WTC11 (cell line): ENCODE results near the gene FLT3LG. TPM values are rescaled to one million over a fixed set of nuclear protein-coding genes. Genes with fewer than 3 reads are reported as not detected.

Experiments
- ATAC-seq: fragments of 200-7000 bp; cut with Tn5 transposase; 2 replicates; pipeline ENCODE4 v1.10.0; 2021; ENCODE audit warnings: mild to moderate bottlenecking, moderate library complexity
- CTCF ChIA-PET: fragments of 300-600 bp; sonication (Branson Sonifier 250); formaldehyde crosslinking; loops from one replicate; lab custom pipeline; 2021; ENCODE audit warnings: antibody characterized with exemption; lab: Charles Lee
- POLR2A ChIA-PET: fragments of 350-600 bp; sonication (Branson Sonifier 250); formaldehyde crosslinking; loops from one replicate; lab custom pipeline; 2021; ENCODE audit warnings: antibody characterized with exemption; lab: Charles Lee
- DNase-seq: peaks from one replicate; pipeline ENCODE4 v3.0.0; 2021; ENCODE audit warnings: low spot score
- H3K27ac Mint-ChIP-seq: 2 replicates; pipeline ENCODE4 v1.8.0; 2021; ENCODE audit warnings: mixed read lengths
- H3K27me3 Mint-ChIP-seq: 2 replicates; pipeline ENCODE4 v1.8.0; 2021; ENCODE audit warnings: low read depth, mild to moderate bottlenecking, moderate library complexity, mixed read lengths
- H3K36me3 Mint-ChIP-seq: 2 replicates; pipeline ENCODE4 v1.8.0; 2021; ENCODE audit warnings: mixed read lengths
- H3K4me1 Mint-ChIP-seq: 2 replicates; pipeline ENCODE4 v1.8.0; 2022; ENCODE audit warnings: mixed read lengths
- H3K4me3 Mint-ChIP-seq: 2 replicates; pipeline ENCODE4 v1.8.0; 2021; ENCODE audit warnings: mild to moderate bottlenecking, moderate library complexity, mixed read lengths
- H3K9me3 Mint-ChIP-seq: 2 replicates; pipeline ENCODE4 v1.8.0; 2021; ENCODE audit warnings: mixed read lengths
- CBFB ChIP-seq: sonication (generic); formaldehyde crosslinking; IDR thresholded peaks from 2 replicates; pipeline ENCODE4 v1.8.1; 2022; ENCODE audit warnings: mild to moderate bottlenecking, low read depth, missing genetic modification reagents
- IRF2 ChIP-seq: sonication (generic); formaldehyde crosslinking; IDR thresholded peaks from 2 replicates; pipeline ENCODE4 v1.8.0; 2022; ENCODE audit warnings: low read depth, missing genetic modification reagents, borderline replicate concordance
- NR3C1 ChIP-seq: sonication (generic); formaldehyde crosslinking; conservative IDR thresholded peaks from 2 replicates; pipeline ENCODE4 v1.8.1; 2023; ENCODE audit warnings: low read depth, mild to moderate bottlenecking, missing genetic modification reagents
- ZNF138 ChIP-seq: sonication (generic); formaldehyde crosslinking; conservative IDR thresholded peaks from 2 replicates; pipeline ENCODE4 v1.8.1; 2022; ENCODE audit warnings: mild to moderate bottlenecking, moderate library complexity, missing genetic modification reagents
- ZNF219 ChIP-seq: sonication (generic); formaldehyde crosslinking; IDR thresholded peaks from 2 replicates; pipeline ENCODE4 v1.8.0; 2023; ENCODE audit warnings: missing genetic modification reagents, mild to moderate bottlenecking, borderline replicate concordance
- total RNA-seq: library from RNA; stranded (reverse); gene quantifications from 3 replicates; pipeline ENCODE4 v1.2.3, GENCODE V29; 2021
- TF ChIP-seq, protein P1 (sequence below): fragments of 250-450 bp; sonication (Bioruptor Pico); IDR thresholded peaks from 2 replicates; pipeline ENCODE4 v1.9.0; 2021; ENCODE audit warnings: mild to moderate bottlenecking
- TF ChIP-seq, protein P2 (sequence below): sonication (generic); formaldehyde crosslinking; IDR thresholded peaks from 2 replicates; pipeline ENCODE4 v1.8.1; 2022; ENCODE audit warnings: missing genetic modification reagents, borderline replicate concordance
- TF ChIP-seq, protein P3 (sequence below): sonication (generic); formaldehyde crosslinking; IDR thresholded peaks from 2 replicates; pipeline ENCODE4 v1.8.0; 2022; ENCODE audit warnings: missing genetic modification reagents
- TF ChIP-seq, protein P4 (sequence below): sonication (generic); formaldehyde crosslinking; IDR thresholded peaks from 2 replicates; pipeline ENCODE4 v1.8.0; 2022; ENCODE audit warnings: mild to moderate bottlenecking, missing genetic modification reagents
- TF ChIP-seq, protein P5 (sequence below): fragments of 250-450 bp; sonication (Bioruptor Pico); IDR thresholded peaks from 2 replicates; pipeline ENCODE4 v1.9.0; 2021; ENCODE audit warnings: mild to moderate bottlenecking, borderline replicate concordance
- TF ChIP-seq, protein P6 (sequence below): sonication (generic); formaldehyde crosslinking; IDR thresholded peaks from 2 replicates; pipeline ENCODE4 v1.8.1; 2022; ENCODE audit warnings: low read depth, missing genetic modification reagents, borderline replicate concordance

FLT3LG gene
- total RNA-seq, 1 experiment from 2014 or later, result 2.9 TPM

DNA sequence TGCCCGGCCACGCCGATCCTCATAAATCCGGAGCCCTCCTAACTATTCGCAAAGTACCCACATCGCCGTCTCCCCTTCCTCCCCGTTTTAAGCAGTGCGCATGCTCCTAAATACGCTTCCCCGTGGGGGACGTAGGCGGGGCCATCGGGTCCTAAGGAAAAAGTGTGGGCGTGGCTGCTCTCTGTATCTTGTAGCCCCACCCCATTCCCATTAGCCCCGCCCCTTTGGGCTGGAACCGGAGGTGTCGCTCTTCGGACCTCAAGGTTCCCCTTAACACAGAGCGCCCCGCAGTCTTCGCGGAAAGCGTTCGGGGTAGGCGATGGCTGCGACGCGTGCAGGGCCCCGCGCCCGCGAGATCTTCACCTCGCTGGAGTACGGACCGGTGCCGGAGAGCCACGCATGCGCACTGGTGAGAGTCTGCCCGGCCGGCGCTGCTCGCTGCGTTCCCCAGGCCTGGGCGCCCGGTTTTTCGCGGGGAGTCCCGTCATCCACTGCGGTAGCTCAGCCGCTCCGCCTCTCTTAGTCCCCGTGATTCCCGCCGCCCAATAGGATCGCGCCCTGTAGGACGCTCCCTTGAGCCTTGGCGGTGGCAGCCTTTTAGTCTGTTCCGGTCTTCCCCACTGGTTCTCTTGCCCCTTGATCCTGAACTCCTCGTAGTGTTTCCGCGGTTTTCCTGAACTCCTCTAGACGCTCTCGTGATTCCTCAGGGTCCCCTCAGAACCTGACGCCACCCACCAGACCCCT lies 20.8 kb upstream of the FLT3LG start, which contains the start of gene ALDH16A1 (continued):
- no peak for TF ChIP-seq ZNF219 (CRISPR knock-in tag)

DNA sequence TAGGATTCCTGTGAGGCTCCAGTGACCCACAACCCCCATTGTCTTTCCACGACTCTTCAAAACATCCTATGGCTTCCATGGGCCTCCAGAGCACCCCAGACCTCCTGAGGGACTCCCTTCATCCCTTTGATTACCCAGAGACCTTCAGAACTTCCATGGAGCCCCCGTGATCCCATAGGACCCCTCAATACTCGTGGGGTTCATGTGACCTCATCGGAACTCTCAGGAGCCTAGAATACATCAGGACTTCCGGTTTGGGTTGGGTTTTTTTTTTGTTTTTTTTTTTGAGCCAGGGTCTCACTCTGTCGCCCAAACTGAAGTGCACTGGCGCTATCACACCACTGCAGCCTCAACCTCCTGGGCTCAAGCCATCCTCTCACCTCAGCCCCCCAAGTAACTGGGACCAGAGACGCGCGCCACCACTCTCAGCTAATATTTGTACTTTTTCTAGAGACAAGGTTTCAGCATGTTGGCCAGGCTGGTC lies 20.2 kb upstream of the FLT3LG start:
- CTCF ChIA-PET, result interaction anchor here (0.6 to 3.9 kb wide), 15 partner anchors 9 to 454 kb away, joined by 3 to 33 read pairs (median 5); partner anchors contain the start of genes SLC17A7 and TEAD2
- TF ChIP-seq NR3C1 (CRISPR knock-in tag) (0 out of 2 replicates have a peak, but pooled peaks have one; percentile 67), IRF2 (CRISPR knock-in tag) (no peak), ZNF138 (CRISPR knock-in tag) (0 out of 2 replicates have a peak, but pooled peaks have one; percentile 4)
- TF ChIP-seq, protein P1, sequence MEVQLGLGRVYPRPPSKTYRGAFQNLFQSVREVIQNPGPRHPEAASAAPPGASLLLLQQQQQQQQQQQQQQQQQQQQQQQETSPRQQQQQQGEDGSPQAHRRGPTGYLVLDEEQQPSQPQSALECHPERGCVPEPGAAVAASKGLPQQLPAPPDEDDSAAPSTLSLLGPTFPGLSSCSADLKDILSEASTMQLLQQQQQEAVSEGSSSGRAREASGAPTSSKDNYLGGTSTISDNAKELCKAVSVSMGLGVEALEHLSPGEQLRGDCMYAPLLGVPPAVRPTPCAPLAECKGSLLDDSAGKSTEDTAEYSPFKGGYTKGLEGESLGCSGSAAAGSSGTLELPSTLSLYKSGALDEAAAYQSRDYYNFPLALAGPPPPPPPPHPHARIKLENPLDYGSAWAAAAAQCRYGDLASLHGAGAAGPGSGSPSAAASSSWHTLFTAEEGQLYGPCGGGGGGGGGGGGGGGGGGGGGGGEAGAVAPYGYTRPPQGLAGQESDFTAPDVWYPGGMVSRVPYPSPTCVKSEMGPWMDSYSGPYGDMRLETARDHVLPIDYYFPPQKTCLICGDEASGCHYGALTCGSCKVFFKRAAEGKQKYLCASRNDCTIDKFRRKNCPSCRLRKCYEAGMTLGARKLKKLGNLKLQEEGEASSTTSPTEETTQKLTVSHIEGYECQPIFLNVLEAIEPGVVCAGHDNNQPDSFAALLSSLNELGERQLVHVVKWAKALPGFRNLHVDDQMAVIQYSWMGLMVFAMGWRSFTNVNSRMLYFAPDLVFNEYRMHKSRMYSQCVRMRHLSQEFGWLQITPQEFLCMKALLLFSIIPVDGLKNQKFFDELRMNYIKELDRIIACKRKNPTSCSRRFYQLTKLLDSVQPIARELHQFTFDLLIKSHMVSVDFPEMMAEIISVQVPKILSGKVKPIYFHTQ (CRISPR knock-in tag), result 0 out of 2 replicates have a peak, but pooled peaks have one; percentile 47
- TF ChIP-seq, protein P2, sequence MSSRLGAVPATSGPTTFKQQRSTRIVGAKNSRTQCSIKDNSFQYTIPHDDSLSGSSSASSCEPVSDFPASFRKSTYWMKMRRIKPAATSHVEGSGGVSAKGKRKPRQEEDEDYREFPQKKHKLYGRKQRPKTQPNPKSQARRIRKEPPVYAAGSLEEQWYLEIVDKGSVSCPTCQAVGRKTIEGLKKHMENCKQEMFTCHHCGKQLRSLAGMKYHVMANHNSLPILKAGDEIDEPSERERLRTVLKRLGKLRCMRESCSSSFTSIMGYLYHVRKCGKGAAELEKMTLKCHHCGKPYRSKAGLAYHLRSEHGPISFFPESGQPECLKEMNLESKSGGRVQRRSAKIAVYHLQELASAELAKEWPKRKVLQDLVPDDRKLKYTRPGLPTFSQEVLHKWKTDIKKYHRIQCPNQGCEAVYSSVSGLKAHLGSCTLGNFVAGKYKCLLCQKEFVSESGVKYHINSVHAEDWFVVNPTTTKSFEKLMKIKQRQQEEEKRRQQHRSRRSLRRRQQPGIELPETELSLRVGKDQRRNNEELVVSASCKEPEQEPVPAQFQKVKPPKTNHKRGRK (CRISPR knock-in tag), result no peak
- TF ChIP-seq, protein P3, sequence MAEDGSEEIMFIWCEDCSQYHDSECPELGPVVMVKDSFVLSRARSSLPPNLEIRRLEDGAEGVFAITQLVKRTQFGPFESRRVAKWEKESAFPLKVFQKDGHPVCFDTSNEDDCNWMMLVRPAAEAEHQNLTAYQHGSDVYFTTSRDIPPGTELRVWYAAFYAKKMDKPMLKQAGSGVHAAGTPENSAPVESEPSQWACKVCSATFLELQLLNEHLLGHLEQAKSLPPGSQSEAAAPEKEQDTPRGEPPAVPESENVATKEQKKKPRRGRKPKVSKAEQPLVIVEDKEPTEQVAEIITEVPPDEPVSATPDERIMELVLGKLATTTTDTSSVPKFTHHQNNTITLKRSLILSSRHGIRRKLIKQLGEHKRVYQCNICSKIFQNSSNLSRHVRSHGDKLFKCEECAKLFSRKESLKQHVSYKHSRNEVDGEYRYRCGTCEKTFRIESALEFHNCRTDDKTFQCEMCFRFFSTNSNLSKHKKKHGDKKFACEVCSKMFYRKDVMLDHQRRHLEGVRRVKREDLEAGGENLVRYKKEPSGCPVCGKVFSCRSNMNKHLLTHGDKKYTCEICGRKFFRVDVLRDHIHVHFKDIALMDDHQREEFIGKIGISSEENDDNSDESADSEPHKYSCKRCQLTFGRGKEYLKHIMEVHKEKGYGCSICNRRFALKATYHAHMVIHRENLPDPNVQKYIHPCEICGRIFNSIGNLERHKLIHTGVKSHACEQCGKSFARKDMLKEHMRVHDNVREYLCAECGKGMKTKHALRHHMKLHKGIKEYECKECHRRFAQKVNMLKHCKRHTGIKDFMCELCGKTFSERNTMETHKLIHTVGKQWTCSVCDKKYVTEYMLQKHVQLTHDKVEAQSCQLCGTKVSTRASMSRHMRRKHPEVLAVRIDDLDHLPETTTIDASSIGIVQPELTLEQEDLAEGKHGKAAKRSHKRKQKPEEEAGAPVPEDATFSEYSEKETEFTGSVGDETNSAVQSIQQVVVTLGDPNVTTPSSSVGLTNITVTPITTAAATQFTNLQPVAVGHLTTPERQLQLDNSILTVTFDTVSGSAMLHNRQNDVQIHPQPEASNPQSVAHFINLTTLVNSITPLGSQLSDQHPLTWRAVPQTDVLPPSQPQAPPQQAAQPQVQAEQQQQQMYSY (CRISPR knock-in tag), result no peak
- TF ChIP-seq, protein P4, sequence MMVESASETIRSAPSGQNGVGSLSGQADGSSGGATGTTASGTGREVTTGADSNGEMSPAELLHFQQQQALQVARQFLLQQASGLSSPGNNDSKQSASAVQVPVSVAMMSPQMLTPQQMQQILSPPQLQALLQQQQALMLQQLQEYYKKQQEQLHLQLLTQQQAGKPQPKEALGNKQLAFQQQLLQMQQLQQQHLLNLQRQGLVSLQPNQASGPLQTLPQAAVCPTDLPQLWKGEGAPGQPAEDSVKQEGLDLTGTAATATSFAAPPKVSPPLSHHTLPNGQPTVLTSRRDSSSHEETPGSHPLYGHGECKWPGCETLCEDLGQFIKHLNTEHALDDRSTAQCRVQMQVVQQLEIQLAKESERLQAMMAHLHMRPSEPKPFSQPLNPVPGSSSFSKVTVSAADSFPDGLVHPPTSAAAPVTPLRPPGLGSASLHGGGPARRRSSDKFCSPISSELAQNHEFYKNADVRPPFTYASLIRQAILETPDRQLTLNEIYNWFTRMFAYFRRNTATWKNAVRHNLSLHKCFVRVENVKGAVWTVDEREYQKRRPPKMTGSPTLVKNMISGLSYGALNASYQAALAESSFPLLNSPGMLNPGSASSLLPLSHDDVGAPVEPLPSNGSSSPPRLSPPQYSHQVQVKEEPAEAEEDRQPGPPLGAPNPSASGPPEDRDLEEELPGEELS (CRISPR knock-in tag), result no peak
- Mint-ChIP-seq H3K4me1 (peaks cover 21% of the 10 kb centered on the region), H3K27ac (peak overlapping the region; percentile 100), H3K9me3 (no peaks in the 10 kb centered on the region), H3K27me3 (no peaks in the 10 kb centered on the region), H3K36me3 (peaks cover 30% of the 10 kb centered on the region), H3K4me3 (peak overlapping the region; percentile 94)
- POLR2A ChIA-PET, result interaction anchor here (0.6 to 2.1 kb wide), 9 partner anchors 11 to 141 kb away, joined by 3 to 7 read pairs (median 3); no protein-coding TSS in a partner anchor
- ATAC-seq (no peak), DNase-seq (no peak)

DNA sequence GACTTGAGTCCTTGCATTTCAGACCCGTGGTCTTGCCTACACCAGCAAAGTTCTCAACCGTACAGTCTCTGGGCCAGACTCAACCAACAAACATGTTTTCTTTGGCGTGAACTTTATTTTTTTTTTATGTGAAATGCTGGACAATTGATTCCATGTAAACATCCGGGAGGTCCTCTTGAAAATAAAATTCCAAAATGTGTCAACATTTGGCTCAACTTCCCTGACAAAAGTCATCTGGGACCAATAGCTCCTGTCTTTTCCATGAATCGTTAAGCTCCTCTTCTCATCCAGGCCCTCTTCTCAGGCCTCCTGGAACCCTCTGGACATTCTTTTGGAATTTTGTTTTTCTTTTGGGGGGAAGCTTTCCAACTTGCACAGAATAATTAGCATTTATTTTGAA lies 18.2 kb upstream of the FLT3LG start:
- peaks cover 22% of the 10 kb centered on the region for H3K36me3 Mint-ChIP-seq
- no peaks in the 10 kb centered on the region for H3K9me3 Mint-ChIP-seq
- DNase-seq (no peak), ATAC-seq (no peak)
- H3K27me3 Mint-ChIP-seq, result no peaks in the 10 kb centered on the region
- ChIA-PET POLR2A (no interaction called here), CTCF (no interaction called here)
- H3K4me1 Mint-ChIP-seq, result peaks cover 12% of the 10 kb centered on the region
- no peak overlapping the region for H3K27ac Mint-ChIP-seq
- no peak overlapping the region for H3K4me3 Mint-ChIP-seq
- no peak for TF ChIP-seq CBFB (CRISPR knock-in tag)
- TF ChIP-seq, protein P5, sequence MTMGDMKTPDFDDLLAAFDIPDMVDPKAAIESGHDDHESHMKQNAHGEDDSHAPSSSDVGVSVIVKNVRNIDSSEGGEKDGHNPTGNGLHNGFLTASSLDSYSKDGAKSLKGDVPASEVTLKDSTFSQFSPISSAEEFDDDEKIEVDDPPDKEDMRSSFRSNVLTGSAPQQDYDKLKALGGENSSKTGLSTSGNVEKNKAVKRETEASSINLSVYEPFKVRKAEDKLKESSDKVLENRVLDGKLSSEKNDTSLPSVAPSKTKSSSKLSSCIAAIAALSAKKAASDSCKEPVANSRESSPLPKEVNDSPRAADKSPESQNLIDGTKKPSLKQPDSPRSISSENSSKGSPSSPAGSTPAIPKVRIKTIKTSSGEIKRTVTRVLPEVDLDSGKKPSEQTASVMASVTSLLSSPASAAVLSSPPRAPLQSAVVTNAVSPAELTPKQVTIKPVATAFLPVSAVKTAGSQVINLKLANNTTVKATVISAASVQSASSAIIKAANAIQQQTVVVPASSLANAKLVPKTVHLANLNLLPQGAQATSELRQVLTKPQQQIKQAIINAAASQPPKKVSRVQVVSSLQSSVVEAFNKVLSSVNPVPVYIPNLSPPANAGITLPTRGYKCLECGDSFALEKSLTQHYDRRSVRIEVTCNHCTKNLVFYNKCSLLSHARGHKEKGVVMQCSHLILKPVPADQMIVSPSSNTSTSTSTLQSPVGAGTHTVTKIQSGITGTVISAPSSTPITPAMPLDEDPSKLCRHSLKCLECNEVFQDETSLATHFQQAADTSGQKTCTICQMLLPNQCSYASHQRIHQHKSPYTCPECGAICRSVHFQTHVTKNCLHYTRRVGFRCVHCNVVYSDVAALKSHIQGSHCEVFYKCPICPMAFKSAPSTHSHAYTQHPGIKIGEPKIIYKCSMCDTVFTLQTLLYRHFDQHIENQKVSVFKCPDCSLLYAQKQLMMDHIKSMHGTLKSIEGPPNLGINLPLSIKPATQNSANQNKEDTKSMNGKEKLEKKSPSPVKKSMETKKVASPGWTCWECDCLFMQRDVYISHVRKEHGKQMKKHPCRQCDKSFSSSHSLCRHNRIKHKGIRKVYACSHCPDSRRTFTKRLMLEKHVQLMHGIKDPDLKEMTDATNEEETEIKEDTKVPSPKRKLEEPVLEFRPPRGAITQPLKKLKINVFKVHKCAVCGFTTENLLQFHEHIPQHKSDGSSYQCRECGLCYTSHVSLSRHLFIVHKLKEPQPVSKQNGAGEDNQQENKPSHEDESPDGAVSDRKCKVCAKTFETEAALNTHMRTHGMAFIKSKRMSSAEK (CRISPR knock-in tag), result no peak
- TF ChIP-seq, protein P6, sequence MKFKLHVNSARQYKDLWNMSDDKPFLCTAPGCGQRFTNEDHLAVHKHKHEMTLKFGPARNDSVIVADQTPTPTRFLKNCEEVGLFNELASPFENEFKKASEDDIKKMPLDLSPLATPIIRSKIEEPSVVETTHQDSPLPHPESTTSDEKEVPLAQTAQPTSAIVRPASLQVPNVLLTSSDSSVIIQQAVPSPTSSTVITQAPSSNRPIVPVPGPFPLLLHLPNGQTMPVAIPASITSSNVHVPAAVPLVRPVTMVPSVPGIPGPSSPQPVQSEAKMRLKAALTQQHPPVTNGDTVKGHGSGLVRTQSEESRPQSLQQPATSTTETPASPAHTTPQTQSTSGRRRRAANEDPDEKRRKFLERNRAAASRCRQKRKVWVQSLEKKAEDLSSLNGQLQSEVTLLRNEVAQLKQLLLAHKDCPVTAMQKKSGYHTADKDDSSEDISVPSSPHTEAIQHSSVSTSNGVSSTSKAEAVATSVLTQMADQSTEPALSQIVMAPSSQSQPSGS (CRISPR knock-in tag), result no peak
